Muscle of arm (tissue), 12 donors: Measurements from ENCODE around the gene PARD3. TPM values are rescaled to one million over a fixed set of nuclear protein-coding genes. Genes with fewer than 3 reads are reported as not detected.
"Not testable (repeated sequence)": the region's sequence is repeated elsewhere in the genome, so short reads cannot be mapped to it uniquely, and the experiment has no call there.

Source experiments
- DNase-seq: peaks from one replicate; pipeline ENCODE4 v3.0.0-alpha.2; 2013
- polyA plus RNA-seq, 12 donors: library from polyadenylated mRNA; unstranded; fragments of 120-200 nt; gene quantifications; one replicate each; pipeline ENCODE4 v1.2.1, GENCODE V29; 2013; ENCODE audit not compliant: insufficient read length in 12 of 12

PARD3 gene
- polyA plus RNA-seq, 12 donors, result 40.7 to 93.0 (median 44.5) TPM; not detected in 1

- DNase-seq, result peak; percentile 45
Observed at GRCh38 chr10:34768261-34768971, 46.7 kb downstream of the PARD3 start.

GRCh38 chr10:34766811-34767494 is 48.1 kb downstream of the PARD3 start:
- no peak for DNase-seq

- no peak for DNase-seq
Observed at GRCh38 chr10:34766266-34766600, 48.9 kb downstream of the PARD3 start.

GRCh38 chr10:34764472-34764946 is 50.6 kb downstream of the PARD3 start:
- no peak for DNase-seq

- DNase-seq, result no peak
Observed at GRCh38 chr10:34762603-34763299, 52.3 kb downstream of the PARD3 start.

GRCh38 chr10:34762156-34762555 is 52.9 kb downstream of the PARD3 start:
- no peak for DNase-seq

GRCh38 chr10:34761453-34761852 is 53.6 kb downstream of the PARD3 start:
- DNase-seq, result no peak

- no peak for DNase-seq
Observed at GRCh38 chr10:34760606-34761005, 54.5 kb downstream of the PARD3 start.

- no peak for DNase-seq
Observed at GRCh38 chr10:34759837-34760215, 55.3 kb downstream of the PARD3 start.

- DNase-seq, result no peak
Observed at GRCh38 chr10:34759161-34759836, 55.8 kb downstream of the PARD3 start.

GRCh38 chr10:34758447-34758996 is 56.6 kb downstream of the PARD3 start:
- DNase-seq, result no peak

GRCh38 chr10:34757933-34758332 is 57.2 kb downstream of the PARD3 start:
- no peak for DNase-seq

- not testable (repeated sequence) for DNase-seq
Observed at GRCh38 chr10:34757181-34757580, 57.9 kb downstream of the PARD3 start.

GRCh38 chr10:34756584-34756983 is 58.5 kb downstream of the PARD3 start:
- DNase-seq, result no peak

GRCh38 chr10:34753014-34753757 is 61.9 kb downstream of the PARD3 start:
- DNase-seq, result no peak

- DNase-seq, result no peak
Observed at GRCh38 chr10:34751272-34751671, 63.8 kb downstream of the PARD3 start.

- not testable (repeated sequence) for DNase-seq
Observed at GRCh38 chr10:34750795-34751194, 64.3 kb downstream of the PARD3 start.

GRCh38 chr10:34748767-34749166 is 66.3 kb downstream of the PARD3 start:
- DNase-seq, result no peak

GRCh38 chr10:34748357-34748756 is 66.7 kb downstream of the PARD3 start:
- DNase-seq, result no peak

GRCh38 chr10:34746094-34746493 is 69.0 kb downstream of the PARD3 start:
- no peak for DNase-seq

- DNase-seq, result no peak
Observed at GRCh38 chr10:34745244-34745643, 69.9 kb downstream of the PARD3 start.
